ENCODE measurements around the gene APMAP.

DNA sequence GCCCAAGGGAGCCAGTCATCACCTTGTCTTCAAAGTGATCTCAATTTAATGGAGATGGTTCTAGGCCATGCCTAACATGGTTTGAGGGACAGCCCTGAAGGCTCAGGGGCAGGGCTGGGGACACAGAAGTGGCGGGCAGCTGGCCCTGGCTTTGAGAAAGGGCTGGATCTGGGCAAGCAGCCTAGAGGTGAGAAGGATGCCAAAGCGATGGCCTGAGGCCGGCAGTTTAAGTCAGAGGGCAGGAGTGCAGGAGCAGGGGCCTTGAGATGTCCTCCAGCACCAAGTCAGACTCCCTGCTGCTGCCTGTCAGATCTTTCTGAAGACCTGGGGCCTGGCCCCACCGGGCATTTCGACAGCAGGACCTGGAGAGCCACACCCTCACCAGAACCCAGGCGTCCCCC is 28.4 kb upstream of the APMAP start:
- TF ChIP-seq CHD2 (IDR thresholded peaks at IDR 0.05; ENCODE audit: borderline replicate concordance, low read depth, low read length) (no peak), EZH2 (IDR thresholded peaks at IDR 0.05; ENCODE audit: borderline replicate concordance, control insufficient read depth, low read depth, low read length) (no peak)
